Mesothelial cell of epicardium (in vitro differentiated cells): ENCODE measurements around the gene CORO6. TPM values are rescaled to one million over a fixed set of nuclear protein-coding genes. Genes with fewer than 3 reads are reported as not detected.
A peak's percentile ranks its signal among the peaks of the same experiment; 100 is the strongest.

Experiments used
- DNase-seq, 2 experiments: peaks; one replicate each; pipeline ENCODE4 v3.0.0; 2021; ENCODE audit warnings: low spot score in 2 of 2; ENCODE audit not compliant: unreplicated experiment in 2 of 2
- H3K27ac Mint-ChIP-seq: 2 replicates; pipeline ENCODE4 v1.8.0; 2021; ENCODE audit warnings: mixed read lengths
- H3K27me3 Mint-ChIP-seq: 2 replicates; pipeline ENCODE4 v1.8.0; 2021; ENCODE audit warnings: low read depth, mixed read lengths
- H3K36me3 Mint-ChIP-seq: 2 replicates; pipeline ENCODE4 v1.8.0; 2021; ENCODE audit warnings: mixed read lengths
- H3K4me1 Mint-ChIP-seq: 2 replicates; pipeline ENCODE4 v1.8.0; 2021; ENCODE audit warnings: mixed read lengths
- H3K4me3 Mint-ChIP-seq: 2 replicates; pipeline ENCODE4 v1.8.0; 2021; ENCODE audit warnings: mild to moderate bottlenecking, moderate library complexity, mixed read lengths
- H3K9me3 Mint-ChIP-seq: 2 replicates; pipeline ENCODE4 v1.8.0; 2021; ENCODE audit warnings: mixed read lengths
- total RNA-seq: library from RNA; stranded (reverse); gene quantifications from 3 replicates; pipeline ENCODE4 v1.2.1, GENCODE V29; 2021
- TF ChIP-seq, protein P1 (sequence below): fragments of 200-600 bp; sonication (generic); IDR thresholded peaks from one replicate; pipeline ENCODE4 v1.5.0; 2021; ENCODE audit warnings: antibody characterized with exemption; ENCODE audit not compliant: unreplicated experiment

Gene CORO6
- total RNA-seq, 1 donor from 2014 or later = 3.4 TPM

DNA sequence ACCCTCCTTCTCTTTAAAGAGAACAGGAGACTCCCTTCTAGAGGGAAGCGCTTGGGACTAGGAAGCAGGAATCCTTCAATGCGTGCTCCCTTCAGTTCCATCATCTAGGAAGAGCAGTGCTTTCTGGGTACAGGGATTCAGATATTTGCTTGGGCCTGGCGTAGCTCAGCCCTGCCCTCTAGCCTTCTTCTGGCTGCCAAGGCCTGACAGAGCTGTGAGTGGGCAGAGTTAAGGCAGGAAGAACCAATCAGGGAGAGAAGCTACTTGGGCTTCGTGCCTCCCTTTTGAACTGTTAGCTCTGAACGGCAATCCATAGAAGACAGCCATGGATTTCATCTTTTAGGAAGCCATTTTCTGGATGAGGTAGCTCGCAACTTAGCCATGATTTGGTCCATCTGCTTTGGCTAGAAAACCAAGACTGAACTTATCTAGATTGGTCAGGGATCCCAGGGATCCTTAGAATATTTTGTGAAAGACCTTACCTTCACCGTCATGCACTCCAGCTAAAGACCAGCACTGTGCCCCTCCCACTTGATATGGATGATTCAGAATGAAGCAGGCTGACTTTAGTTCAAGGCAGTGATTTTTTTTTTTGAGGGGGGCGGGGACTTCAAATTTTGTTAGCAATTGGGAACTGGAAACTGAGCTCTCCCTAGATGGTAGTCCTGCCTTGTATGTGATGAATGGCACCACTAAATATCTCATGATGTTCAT is 2.5 kb upstream of the CORO6 start:
- H3K36me3 Mint-ChIP-seq = peaks cover 2% of the 10 kb centered on the region
- H3K9me3 Mint-ChIP-seq = no peaks in the 10 kb centered on the region
- no peak overlapping the region for H3K27ac Mint-ChIP-seq
- TF ChIP-seq, protein P1, sequence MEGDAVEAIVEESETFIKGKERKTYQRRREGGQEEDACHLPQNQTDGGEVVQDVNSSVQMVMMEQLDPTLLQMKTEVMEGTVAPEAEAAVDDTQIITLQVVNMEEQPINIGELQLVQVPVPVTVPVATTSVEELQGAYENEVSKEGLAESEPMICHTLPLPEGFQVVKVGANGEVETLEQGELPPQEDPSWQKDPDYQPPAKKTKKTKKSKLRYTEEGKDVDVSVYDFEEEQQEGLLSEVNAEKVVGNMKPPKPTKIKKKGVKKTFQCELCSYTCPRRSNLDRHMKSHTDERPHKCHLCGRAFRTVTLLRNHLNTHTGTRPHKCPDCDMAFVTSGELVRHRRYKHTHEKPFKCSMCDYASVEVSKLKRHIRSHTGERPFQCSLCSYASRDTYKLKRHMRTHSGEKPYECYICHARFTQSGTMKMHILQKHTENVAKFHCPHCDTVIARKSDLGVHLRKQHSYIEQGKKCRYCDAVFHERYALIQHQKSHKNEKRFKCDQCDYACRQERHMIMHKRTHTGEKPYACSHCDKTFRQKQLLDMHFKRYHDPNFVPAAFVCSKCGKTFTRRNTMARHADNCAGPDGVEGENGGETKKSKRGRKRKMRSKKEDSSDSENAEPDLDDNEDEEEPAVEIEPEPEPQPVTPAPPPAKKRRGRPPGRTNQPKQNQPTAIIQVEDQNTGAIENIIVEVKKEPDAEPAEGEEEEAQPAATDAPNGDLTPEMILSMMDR = no peak
- H3K4me3 Mint-ChIP-seq = no peak overlapping the region
- peaks cover 23% of the 10 kb centered on the region for H3K27me3 Mint-ChIP-seq
- DNase-seq = no peak
- peaks cover 5% of the 10 kb centered on the region for H3K4me1 Mint-ChIP-seq

DNA sequence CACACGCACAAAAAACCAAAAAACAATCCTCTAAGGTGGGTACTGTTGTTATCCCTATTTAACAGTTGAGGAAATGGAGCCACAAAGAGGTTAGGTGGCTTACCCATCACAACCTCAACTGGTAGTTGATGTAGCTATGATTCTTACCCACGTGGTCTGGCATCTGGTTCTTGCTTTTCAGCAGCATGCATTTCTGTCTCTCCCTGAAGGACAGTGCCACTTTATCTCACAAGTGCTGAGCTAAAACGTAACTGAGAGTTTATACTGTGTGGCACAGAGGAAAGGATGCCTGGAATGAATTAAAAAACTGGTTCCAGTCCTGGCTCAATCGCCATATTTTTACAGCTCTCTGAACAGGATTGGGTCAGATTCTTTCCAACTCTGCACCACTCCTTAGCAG is 1.9 kb upstream of the CORO6 start:
- no peak for DNase-seq
- H3K4me3 Mint-ChIP-seq = no peak overlapping the region
- peaks cover 2% of the 10 kb centered on the region for H3K36me3 Mint-ChIP-seq
- H3K9me3 Mint-ChIP-seq = no peaks in the 10 kb centered on the region
- peaks cover 29% of the 10 kb centered on the region for H3K27me3 Mint-ChIP-seq
- TF ChIP-seq, protein P1 = no peak
- H3K4me1 Mint-ChIP-seq = peaks cover 5% of the 10 kb centered on the region
- no peak overlapping the region for H3K27ac Mint-ChIP-seq

DNA sequence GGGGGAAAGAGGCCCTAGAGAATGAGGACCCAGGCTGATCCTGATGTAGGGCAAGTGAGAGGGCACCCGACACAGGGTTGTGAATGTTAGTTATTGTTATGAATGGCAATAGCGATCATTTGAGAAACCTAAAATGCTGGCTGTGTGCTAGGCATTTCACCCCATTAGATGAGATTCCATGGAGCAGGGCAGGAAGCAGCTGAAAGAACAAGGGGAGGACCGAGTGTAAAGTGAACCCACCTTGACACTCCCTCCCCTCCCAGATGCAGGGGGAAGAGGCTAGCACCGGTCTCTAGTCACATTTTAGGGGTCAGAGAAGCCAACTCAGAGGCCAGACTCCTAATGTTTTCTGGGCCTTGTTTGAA is 553 bp upstream of the CORO6 start:
- peaks cover 40% of the 10 kb centered on the region for H3K27me3 Mint-ChIP-seq
- peaks cover 5% of the 10 kb centered on the region for H3K4me1 Mint-ChIP-seq
- TF ChIP-seq, protein P1 = no peak

DNA sequence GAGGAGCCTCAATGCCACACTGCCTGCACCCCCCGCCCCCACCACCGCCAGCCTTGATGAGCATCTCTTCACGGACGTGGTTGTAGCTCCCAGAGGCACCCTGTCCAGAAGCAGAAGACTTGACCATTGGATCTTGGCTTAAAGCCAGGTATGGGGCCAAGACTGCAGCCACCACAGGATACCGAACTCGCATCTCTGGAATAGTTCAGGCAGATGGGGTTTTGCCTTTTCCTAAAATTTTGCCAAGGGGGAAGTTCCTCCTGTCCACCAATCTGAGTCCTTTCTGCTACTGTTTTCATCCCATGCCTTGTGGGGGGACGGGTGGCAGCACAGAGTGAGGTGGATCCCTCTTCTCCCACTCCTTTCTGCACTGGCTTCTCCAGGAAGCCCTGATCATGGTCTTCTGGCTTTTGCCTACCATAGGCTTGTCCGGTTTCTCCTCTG is 939 bp downstream of the CORO6 start:
- Mint-ChIP-seq H3K9me3 (no peaks in the 10 kb centered on the region), H3K4me3 (peak overlapping the region; percentile 71), H3K36me3 (peaks cover 2% of the 10 kb centered on the region), H3K27ac (no peak overlapping the region), H3K4me1 (peaks cover 13% of the 10 kb centered on the region), H3K27me3 (peaks cover 53% of the 10 kb centered on the region)
- DNase-seq = no peak
- TF ChIP-seq, protein P1 = no peak

More for the DNA sequence above, 553 bp upstream of the CORO6 start:
- no peak for DNase-seq
- Mint-ChIP-seq H3K36me3 (peaks cover 2% of the 10 kb centered on the region), H3K27ac (no peak overlapping the region), H3K4me3 (peak overlapping the region; percentile 71), H3K9me3 (no peaks in the 10 kb centered on the region)

DNA sequence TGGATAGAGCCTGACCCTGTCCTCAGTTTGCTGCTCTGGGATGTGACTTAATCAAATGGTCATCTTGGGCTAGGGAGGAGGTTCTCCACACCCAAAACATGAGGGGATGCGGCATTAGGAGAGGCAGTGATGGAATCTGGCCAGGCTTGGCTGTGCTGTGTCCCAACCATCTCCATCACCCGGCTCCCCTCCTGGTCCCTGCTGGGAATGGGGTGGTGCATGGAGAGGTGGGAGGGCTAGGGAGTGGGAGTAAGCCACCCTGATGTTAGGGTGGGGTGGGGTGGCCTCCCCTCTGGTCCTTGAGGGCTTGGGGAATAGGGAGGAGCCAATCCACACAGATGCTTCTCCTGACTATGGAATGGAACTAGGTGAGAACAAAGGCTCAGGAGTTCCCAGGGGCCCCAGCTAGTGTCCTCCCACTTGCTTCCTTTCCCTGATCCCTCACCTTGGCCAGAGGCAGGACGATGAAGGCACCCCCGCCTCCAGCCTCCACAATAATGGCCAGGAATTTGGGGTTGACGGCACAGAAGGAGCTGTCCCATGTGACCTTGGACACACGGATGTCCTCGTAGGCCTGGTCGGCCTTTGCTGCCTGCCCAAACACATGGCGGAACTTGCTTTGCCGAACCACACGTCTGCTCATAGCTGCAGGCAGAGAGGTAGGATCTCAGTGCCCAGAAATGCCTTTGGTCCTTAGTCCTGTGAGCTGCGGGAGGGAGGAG is 1.8 kb downstream of the CORO6 start:
- TF ChIP-seq, protein P1 = no peak

More for the DNA sequence above, 1.8 kb downstream of the CORO6 start:
- no peak overlapping the region for H3K27ac Mint-ChIP-seq
- H3K9me3 Mint-ChIP-seq = no peaks in the 10 kb centered on the region
- peaks cover 14% of the 10 kb centered on the region for H3K4me1 Mint-ChIP-seq
- H3K36me3 Mint-ChIP-seq = peaks cover 2% of the 10 kb centered on the region
- H3K4me3 Mint-ChIP-seq = no peak overlapping the region
- DNase-seq = no peak
- H3K27me3 Mint-ChIP-seq = peaks cover 61% of the 10 kb centered on the region
